SK-N-SH treated with all-trans-retinoic acid at 6 μM for 48 hours (cell line): ENCODE results near the gene ANKS3.

Experiments
- ATAC-seq: fragments of 200-7000 bp; cut with Tn5 transposase; 3 replicates; pipeline ENCODE4 v1.9.1; 2020; ENCODE audit warnings: mild to moderate bottlenecking, moderate library complexity
- ARNTL ChIP-seq: fragments of 450-650 bp; formaldehyde crosslinking; IDR thresholded peaks from 2 replicates; pipeline ENCODE4 v1.5.0; 2020; ENCODE audit warnings: low read depth, mild to moderate bottlenecking, moderate library complexity, borderline replicate concordance
- BACH2 ChIP-seq: fragments of 250-450 bp; sonication (Bioruptor Pico); IDR thresholded peaks from 2 replicates; pipeline ENCODE4 v1.9.0; 2021; ENCODE audit warnings: mild to moderate bottlenecking, borderline replicate concordance
- GLIS3 ChIP-seq: fragments of 250-450 bp; sonication (Bioruptor Pico); IDR thresholded peaks from 2 replicates; pipeline ENCODE4 v1.5.0; 2020; ENCODE audit warnings: mild to moderate bottlenecking, moderate library complexity
- ISL1 ChIP-seq: fragments of 250-450 bp; sonication (Bioruptor Pico); IDR thresholded peaks from 2 replicates; pipeline ENCODE4 v2.1.2; 2022; ENCODE audit warnings: mild to moderate bottlenecking, moderate library complexity
- OSR1 ChIP-seq: fragments of 250-450 bp; sonication (Bioruptor Pico); IDR thresholded peaks from 2 replicates; pipeline ENCODE4 v1.8.0; 2022; ENCODE audit warnings: moderate library complexity, mild to moderate bottlenecking, inconsistent platforms
- RARB ChIP-seq: fragments of 250-450 bp; sonication (Bioruptor Pico); IDR thresholded peaks from 2 replicates; pipeline ENCODE4 v1.8.0; 2021; ENCODE audit warnings: mild to moderate bottlenecking, moderate library complexity
- SNAI2 ChIP-seq: fragments of 250-450 bp; sonication (Bioruptor Pico); IDR thresholded peaks from 2 replicates; pipeline ENCODE4 v1.5.0; 2020; ENCODE audit warnings: mild to moderate bottlenecking, moderate library complexity
- TCF4 ChIP-seq: fragments of 250-450 bp; sonication (Bioruptor Pico); IDR thresholded peaks from 2 replicates; pipeline ENCODE4 v1.8.0; 2021; ENCODE audit warnings: mild to moderate bottlenecking, moderate library complexity, borderline replicate concordance
- TOX ChIP-seq: fragments of 250-450 bp; sonication (Bioruptor Pico); IDR thresholded peaks from 2 replicates; pipeline ENCODE4 v1.8.0; 2021; ENCODE audit warnings: mild to moderate bottlenecking, moderate library complexity, borderline replicate concordance
- ZC3H10 ChIP-seq: fragments of 250-450 bp; sonication (Bioruptor Pico); IDR thresholded peaks from 2 replicates; pipeline ENCODE4 v1.5.1; 2021; ENCODE audit warnings: mild to moderate bottlenecking, moderate library complexity
- ZFP3 ChIP-seq: fragments of 250-450 bp; sonication (Bioruptor Pico); IDR thresholded peaks from 2 replicates; pipeline ENCODE4 v1.5.0; 2020; ENCODE audit warnings: mild to moderate bottlenecking, moderate library complexity
- ZNF565 ChIP-seq: fragments of 450-650 bp; formaldehyde crosslinking; conservative IDR thresholded peaks from 2 replicates; pipeline ENCODE4 v1.5.0; 2020; ENCODE audit warnings: low read depth, mild to moderate bottlenecking, moderate library complexity
- ZNF70 ChIP-seq: fragments of 450-650 bp; formaldehyde crosslinking; IDR thresholded peaks from 2 replicates; pipeline ENCODE4 v1.5.0; 2020; ENCODE audit warnings: mild to moderate bottlenecking, moderate library complexity
- ZNF8 ChIP-seq: fragments of 450-650 bp; formaldehyde crosslinking; IDR thresholded peaks from 2 replicates; pipeline ENCODE4 v1.5.0; 2020; ENCODE audit warnings: mild to moderate bottlenecking, moderate library complexity
- TF ChIP-seq, protein P1 (sequence below): fragments of 250-450 bp; sonication (Bioruptor Pico); IDR thresholded peaks from 2 replicates; pipeline ENCODE4 v1.5.1; 2020; ENCODE audit warnings: low read depth, mild to moderate bottlenecking, moderate library complexity
- TF ChIP-seq, protein P2 (sequence below): fragments of 250-450 bp; sonication (Bioruptor Pico); IDR thresholded peaks from 2 replicates; pipeline ENCODE4 v1.8.0; 2020; ENCODE audit warnings: mild to moderate bottlenecking, moderate library complexity, borderline replicate concordance
- TF ChIP-seq, protein P3 (sequence below): fragments of 250-450 bp; sonication (Bioruptor Pico); IDR thresholded peaks from 2 replicates; pipeline ENCODE4 v1.5.1; 2021; ENCODE audit warnings: mild to moderate bottlenecking, moderate library complexity
- TF ChIP-seq, protein P4 (sequence below): fragments of 250-450 bp; sonication (Bioruptor Pico); IDR thresholded peaks from 2 replicates; pipeline ENCODE4 v1.5.0; 2020; ENCODE audit warnings: mild to moderate bottlenecking, moderate library complexity
- TF ChIP-seq, protein P5 (sequence below): fragments of 250-450 bp; sonication (Bioruptor Pico); IDR thresholded peaks from 2 replicates; pipeline ENCODE4 v1.8.0; 2021; ENCODE audit warnings: low read depth, mild to moderate bottlenecking, moderate library complexity, borderline replicate concordance

The ANKS3 gene

DNA sequence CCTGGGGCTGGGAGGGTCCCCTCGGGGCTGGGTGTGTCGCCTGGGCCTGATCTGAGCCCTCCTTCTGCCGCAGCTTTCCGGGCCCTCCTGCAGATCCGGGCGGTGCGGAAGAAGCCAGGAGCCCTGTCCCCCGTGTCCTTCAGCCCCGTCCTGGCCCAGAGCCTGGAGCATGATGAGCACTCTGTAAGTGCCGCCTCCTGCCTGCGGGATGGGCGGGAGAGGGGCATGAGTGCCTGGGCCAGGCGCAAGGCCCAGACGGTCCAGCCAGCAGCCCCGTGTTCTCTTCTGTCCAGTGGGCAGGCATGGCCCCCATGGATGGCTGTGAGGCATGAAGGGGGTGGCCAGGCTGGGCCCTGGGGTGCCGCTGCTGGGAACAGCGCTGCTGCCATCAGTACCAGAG is 56.7 kb downstream of the ANKS3 start:
- no peak for ATAC-seq

DNA sequence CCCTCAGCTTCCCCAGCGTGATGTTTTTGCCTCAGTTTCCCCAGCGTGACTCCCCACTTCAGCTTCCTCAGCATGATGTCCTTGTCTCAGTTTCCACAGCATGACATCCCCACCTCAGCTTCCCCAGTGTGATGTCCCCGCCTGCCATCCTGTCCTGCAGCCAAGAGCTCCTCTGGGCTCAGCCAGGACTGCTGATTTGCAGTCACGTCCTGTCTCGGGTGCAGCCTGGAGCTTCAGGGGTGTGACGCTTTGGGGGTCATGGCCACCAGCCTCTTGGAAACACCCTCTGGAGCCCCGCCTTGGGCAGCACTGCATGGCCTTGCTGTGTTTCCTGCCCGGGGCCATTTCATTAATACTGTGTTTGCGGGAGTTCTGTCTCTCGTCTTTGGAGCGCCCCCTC is 57.2 kb downstream of the ANKS3 start:
- ATAC-seq = no peak

More for the DNA sequence above, 56.7 kb downstream of the ANKS3 start:
- TF ChIP-seq ISL1 (CRISPR knock-in tag) (no peak), ZNF70 (CRISPR knock-in tag) (no peak), ARNTL (CRISPR knock-in tag) (no peak), ZC3H10 (no peak), BACH2 (CRISPR knock-in tag) (no peak), RARB (CRISPR knock-in tag) (no peak), ZNF565 (CRISPR knock-in tag) (no peak)
- TF ChIP-seq, protein P1, sequence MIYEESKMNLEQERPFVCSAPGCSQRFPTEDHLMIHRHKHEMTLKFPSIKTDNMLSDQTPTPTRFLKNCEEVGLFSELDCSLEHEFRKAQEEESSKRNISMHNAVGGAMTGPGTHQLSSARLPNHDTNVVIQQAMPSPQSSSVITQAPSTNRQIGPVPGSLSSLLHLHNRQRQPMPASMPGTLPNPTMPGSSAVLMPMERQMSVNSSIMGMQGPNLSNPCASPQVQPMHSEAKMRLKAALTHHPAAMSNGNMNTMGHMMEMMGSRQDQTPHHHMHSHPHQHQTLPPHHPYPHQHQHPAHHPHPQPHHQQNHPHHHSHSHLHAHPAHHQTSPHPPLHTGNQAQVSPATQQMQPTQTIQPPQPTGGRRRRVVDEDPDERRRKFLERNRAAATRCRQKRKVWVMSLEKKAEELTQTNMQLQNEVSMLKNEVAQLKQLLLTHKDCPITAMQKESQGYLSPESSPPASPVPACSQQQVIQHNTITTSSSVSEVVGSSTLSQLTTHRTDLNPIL (CRISPR knock-in tag) = no peak
- TF ChIP-seq, protein P2, sequence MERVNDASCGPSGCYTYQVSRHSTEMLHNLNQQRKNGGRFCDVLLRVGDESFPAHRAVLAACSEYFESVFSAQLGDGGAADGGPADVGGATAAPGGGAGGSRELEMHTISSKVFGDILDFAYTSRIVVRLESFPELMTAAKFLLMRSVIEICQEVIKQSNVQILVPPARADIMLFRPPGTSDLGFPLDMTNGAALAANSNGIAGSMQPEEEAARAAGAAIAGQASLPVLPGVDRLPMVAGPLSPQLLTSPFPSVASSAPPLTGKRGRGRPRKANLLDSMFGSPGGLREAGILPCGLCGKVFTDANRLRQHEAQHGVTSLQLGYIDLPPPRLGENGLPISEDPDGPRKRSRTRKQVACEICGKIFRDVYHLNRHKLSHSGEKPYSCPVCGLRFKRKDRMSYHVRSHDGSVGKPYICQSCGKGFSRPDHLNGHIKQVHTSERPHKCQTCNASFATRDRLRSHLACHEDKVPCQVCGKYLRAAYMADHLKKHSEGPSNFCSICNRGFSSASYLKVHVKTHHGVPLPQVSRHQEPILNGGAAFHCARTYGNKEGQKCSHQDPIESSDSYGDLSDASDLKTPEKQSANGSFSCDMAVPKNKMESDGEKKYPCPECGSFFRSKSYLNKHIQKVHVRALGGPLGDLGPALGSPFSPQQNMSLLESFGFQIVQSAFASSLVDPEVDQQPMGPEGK (CRISPR knock-in tag) = no peak

DNA sequence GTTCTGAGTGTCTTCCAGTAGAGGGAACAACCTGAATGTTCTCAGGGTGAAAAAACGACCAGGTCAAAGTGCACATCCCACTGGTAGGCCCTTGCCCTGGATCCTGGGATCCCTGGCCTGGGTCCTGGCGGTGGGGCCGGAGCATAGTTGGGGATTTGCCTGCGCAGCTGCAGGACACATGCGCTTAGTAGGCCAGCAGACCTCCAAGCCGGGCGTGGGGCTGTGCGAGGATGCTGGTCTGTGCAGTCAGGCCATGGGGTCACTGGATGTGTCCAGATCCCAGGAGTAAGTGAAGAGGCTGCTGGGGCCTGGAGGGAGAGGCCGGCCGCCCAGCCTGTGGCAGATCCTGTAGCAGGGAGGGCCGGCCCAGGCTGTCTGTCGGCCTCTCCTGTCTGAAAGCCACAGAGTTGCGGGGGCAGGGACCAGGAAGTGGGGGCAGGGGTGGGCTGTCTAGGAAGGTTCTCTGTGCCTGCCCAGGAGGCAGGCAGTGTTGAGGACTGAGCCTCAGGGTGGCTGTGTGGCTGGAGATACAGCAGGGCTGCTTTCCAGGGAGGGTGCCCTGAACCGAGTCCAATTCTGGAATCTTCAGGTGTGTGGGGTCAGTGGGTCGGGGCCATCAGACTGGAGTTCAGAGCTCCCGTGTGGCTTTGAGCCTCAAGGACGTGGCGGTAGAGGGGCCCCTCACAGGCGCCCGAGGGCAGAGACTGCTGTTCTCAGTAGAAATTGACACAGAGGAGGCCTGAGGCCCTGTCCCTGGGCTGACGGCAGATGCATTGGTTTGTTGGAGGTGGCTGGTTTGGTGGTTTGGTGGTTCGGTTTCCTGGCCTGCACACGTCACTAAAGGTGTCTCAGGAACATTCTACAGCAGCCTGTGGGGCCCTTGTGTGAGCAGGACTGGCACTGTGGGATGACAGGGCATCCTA is 57.9 kb downstream of the ANKS3 start:
- ATAC-seq = no peak
- no peak for TF ChIP-seq ISL1 (CRISPR knock-in tag)

More for the DNA sequence above, 57.2 kb downstream of the ANKS3 start:
- TF ChIP-seq OSR1 (CRISPR knock-in tag) = no peak
- no peak for TF ChIP-seq SNAI2 (CRISPR knock-in tag)
- no peak for TF ChIP-seq RARB (CRISPR knock-in tag)
- TF ChIP-seq, protein P1 (CRISPR knock-in tag) = no peak
- TF ChIP-seq ARNTL (CRISPR knock-in tag) = no peak
- TF ChIP-seq ZNF565 (CRISPR knock-in tag) = no peak

DNA sequence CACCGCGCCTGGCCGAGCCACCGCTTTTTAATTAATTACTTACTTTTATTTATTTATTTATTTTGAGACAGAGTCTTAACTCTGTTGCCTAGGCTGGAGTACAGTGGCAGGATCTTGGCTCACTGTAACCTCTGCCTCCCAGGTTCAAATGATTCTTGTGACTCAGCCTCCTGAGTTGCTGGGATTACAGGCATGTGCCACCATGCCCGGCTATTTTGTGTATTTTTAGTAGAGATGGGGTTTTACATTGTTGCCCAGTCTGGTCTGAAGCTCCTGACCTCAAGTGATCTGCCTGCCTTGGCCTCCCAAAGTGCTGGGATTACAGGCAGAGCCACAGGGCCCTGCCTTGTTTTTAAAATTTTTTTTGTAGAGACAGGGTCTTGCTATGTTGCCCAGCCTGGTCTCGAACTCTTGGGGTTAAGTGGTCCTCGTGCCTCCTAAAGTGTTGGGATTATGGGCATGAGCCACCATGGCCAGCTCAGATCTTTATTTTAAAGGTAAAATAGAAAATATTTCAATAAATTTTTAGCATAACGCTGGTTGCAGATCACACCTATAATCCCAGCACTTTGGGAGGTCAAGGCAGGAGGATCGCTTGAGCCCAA is 59.0 kb downstream of the ANKS3 start:
- no peak for ATAC-seq
- TF ChIP-seq RARB (CRISPR knock-in tag) (no peak), ZNF565 (CRISPR knock-in tag) (no peak), ZNF70 (CRISPR knock-in tag) (no peak), OSR1 (CRISPR knock-in tag) (no peak), GLIS3 (CRISPR knock-in tag) (no peak), ZNF8 (CRISPR knock-in tag) (no peak), ARNTL (CRISPR knock-in tag) (no peak), ISL1 (CRISPR knock-in tag) (no peak), TCF4 (no peak), BACH2 (CRISPR knock-in tag) (no peak), TOX (no peak), ZFP3 (CRISPR knock-in tag) (no peak)
- TF ChIP-seq, protein P1 (CRISPR knock-in tag) = no peak
- TF ChIP-seq, protein P3, sequence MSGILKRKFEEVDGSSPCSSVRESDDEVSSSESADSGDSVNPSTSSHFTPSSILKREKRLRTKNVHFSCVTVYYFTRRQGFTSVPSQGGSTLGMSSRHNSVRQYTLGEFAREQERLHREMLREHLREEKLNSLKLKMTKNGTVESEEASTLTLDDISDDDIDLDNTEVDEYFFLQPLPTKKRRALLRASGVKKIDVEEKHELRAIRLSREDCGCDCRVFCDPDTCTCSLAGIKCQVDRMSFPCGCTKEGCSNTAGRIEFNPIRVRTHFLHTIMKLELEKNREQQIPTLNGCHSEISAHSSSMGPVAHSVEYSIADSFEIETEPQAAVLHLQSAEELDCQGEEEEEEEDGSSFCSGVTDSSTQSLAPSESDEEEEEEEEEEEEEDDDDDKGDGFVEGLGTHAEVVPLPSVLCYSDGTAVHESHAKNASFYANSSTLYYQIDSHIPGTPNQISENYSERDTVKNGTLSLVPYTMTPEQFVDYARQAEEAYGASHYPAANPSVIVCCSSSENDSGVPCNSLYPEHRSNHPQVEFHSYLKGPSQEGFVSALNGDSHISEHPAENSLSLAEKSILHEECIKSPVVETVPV (CRISPR knock-in tag) = no peak
- TF ChIP-seq, protein P4, sequence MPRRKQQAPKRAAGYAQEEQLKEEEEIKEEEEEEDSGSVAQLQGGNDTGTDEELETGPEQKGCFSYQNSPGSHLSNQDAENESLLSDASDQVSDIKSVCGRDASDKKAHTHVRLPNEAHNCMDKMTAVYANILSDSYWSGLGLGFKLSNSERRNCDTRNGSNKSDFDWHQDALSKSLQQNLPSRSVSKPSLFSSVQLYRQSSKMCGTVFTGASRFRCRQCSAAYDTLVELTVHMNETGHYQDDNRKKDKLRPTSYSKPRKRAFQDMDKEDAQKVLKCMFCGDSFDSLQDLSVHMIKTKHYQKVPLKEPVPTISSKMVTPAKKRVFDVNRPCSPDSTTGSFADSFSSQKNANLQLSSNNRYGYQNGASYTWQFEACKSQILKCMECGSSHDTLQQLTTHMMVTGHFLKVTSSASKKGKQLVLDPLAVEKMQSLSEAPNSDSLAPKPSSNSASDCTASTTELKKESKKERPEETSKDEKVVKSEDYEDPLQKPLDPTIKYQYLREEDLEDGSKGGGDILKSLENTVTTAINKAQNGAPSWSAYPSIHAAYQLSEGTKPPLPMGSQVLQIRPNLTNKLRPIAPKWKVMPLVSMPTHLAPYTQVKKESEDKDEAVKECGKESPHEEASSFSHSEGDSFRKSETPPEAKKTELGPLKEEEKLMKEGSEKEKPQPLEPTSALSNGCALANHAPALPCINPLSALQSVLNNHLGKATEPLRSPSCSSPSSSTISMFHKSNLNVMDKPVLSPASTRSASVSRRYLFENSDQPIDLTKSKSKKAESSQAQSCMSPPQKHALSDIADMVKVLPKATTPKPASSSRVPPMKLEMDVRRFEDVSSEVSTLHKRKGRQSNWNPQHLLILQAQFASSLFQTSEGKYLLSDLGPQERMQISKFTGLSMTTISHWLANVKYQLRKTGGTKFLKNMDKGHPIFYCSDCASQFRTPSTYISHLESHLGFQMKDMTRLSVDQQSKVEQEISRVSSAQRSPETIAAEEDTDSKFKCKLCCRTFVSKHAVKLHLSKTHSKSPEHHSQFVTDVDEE (CRISPR knock-in tag) = no peak
- TF ChIP-seq, protein P5, sequence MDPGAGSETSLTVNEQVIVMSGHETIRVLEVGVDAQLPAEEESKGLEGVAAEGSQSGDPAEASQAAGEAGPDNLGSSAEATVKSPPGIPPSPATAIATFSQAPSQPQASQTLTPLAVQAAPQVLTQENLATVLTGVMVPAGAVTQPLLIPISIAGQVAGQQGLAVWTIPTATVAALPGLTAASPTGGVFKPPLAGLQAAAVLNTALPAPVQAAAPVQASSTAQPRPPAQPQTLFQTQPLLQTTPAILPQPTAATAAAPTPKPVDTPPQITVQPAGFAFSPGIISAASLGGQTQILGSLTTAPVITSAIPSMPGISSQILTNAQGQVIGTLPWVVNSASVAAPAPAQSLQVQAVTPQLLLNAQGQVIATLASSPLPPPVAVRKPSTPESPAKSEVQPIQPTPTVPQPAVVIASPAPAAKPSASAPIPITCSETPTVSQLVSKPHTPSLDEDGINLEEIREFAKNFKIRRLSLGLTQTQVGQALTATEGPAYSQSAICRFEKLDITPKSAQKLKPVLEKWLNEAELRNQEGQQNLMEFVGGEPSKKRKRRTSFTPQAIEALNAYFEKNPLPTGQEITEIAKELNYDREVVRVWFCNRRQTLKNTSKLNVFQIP = no peak
